SK-N-MC (cell line): ENCODE measurements around the gene CAMK2A.

Experiments used
- EZH2 ChIP-seq: fragments of 200-600 bp; sonication (generic); IDR thresholded peaks from one replicate; pipeline ENCODE4 v1.6.1; 2017; ENCODE audit warnings: antibody characterized with exemption
- FOXP2 ChIP-seq: optimal IDR thresholded peaks from 2 replicates; pipeline ENCODE3; 2011; ENCODE audit warnings: mild to moderate bottlenecking, moderate library complexity; ENCODE audit not compliant: insufficient read depth; ENCODE audit errors: extremely low read length, control extremely low read depth
- POLR2AphosphoS5 ChIP-seq: IDR thresholded peaks from 2 replicates; pipeline ENCODE4 v1.6.1; 2012; ENCODE audit warnings: mild to moderate bottlenecking, low read depth, low read length, borderline replicate concordance

GRCh38 chr5:150279330-150280020 is 10.1 kb downstream of the CAMK2A start:
- TF ChIP-seq POLR2AphosphoS5, result no peak
- TF ChIP-seq EZH2, result no peak
- TF ChIP-seq FOXP2, result no peak
